VCaP (cell line): ENCODE results near the gene CAT.

Experiments used
- H3K27ac ChIP-seq: fragments of 450-650 bp; 2 replicates; pipeline ENCODE4 v1.5.1; 2017
- CTCF ChIP-seq: fragments of 450-650 bp; conservative IDR thresholded peaks from 2 replicates; pipeline ENCODE4 v1.5.1; 2017; ENCODE audit warnings: mild to moderate bottlenecking, moderate library complexity

The CAT gene

DNA sequence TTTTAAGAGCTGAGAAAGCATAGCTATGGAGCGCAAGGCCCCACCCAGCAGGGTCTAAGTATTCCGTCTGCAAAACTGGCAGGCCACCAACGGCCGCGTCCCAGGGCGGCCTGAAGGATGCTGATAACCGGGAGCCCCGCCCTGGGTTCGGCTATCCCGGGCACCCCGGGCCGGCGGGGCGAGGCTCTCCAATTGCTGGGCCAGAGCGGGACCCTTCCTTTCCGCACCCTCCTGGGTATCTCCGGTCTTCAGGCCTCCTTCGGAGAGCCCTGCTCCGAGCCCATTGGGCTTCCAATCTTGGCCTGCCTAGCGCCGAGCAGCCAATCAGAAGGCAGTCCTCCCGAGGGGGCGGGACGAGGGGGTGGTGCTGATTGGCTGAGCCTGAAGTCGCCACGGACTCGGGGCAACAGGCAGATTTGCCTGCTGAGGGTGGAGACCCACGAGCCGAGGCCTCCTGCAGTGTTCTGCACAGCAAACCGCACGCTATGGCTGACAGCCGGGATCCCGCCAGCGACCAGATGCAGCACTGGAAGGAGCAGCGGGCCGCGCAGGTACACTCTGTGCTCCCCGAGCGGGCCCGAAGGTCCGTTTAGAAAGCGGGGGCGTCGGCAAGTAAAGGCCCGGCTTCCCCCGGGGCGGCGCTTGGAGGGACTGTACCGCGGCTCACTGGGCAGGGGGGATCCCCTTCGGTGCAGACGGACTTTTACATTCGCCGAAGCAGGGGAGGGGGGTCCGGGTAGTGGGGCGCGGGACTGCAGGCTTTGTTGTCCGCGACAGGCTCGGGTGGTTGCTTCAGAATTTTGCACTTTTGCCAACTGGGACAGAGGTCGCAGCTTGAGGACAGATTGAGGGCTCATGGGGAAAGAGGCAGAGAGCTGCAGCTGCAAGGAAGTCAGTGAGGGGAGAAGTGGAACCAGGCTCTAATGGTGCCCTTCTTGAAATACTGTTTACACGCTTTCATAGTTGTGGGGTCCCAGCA lies at the start of gene CAT:
Gene CAT, plus strand, starts transcription at position 406 of the 979 bp plus-strand sequence. Its CDS starts 80 bp downstream, at position 486.
- no peak for TF ChIP-seq CTCF
- peak within 1 kb of the TSS; percentile 88 for H3K27ac ChIP-seq

DNA sequence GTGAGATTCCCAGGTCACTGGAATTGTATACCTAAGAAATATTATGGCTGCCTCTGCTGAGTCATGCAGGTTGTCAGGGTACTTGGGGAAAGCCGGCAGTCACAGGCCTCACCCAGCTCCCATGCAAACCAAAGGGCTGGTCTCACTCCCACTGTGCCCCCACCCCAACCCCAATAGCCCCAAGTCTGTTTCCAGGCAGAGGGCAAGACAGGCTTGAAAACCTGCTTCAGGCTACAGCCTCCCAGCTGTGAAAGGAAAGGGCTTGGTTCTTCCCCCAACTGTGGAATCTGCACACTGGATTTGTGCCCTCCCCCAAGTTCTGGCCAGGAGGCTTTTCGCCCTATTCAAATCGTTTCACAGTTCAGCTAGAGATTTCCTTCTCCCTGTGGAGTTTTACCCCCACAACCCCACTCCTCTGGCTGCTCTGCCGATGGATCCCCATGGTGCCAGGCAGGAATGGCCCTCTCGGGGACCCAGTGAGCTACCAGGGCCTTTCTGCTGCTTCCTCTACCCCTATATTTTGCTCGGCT lies 43.9 kb upstream of the CAT start:
- TF ChIP-seq CTCF = no peak
- H3K27ac ChIP-seq = no peak overlapping the region

DNA sequence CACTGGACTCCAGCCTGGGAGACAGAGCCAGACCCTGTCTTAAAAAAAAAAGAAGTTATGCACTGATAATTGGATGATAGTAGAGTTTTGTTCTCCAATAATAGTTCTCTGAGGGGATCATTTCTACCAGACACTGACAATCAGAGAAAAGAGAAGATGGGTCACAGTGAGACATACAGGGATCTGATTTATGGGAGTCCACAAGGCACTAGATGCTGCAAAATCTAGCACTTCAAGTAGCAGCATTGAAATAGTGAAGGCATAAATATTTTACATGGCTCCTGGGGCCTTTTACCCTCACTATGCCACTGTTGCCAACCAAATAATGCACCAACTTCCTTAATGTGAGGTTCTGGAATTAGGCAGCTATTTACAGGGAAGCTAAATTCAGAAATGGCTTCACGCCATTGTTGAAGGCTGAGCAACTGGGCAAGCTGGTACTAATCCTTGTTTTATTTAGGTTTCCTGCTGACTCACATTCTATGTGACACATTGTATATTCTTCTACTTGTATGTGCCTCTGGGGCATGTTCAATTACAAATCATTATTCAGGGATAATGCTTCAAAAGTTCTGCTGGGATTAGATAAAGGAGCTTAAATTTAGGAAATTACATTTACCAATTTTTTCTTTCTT lies 42.7 kb upstream of the CAT start:
- H3K27ac ChIP-seq = no peak overlapping the region
- no peak for TF ChIP-seq CTCF

- no peak for TF ChIP-seq CTCF
These were observed 41.6 kb upstream of the CAT start for GRCh38 chr11:34397120-34397519.

GRCh38 chr11:34397811-34398210 lies 40.9 kb upstream of the CAT start:
- no peak for TF ChIP-seq CTCF
- no peak overlapping the region for H3K27ac ChIP-seq

More at GRCh38 chr11:34397120-34397519, 41.6 kb upstream of the CAT start:
- no peak overlapping the region for H3K27ac ChIP-seq

GRCh38 chr11:34403431-34403830 lies 35.3 kb upstream of the CAT start:
- no peak overlapping the region for H3K27ac ChIP-seq

More at GRCh38 chr11:34403431-34403830, 35.3 kb upstream of the CAT start:
- no peak for TF ChIP-seq CTCF
